ENCODE data around the gene DIP2A. TPM values are rescaled to one million over a fixed set of nuclear protein-coding genes. Genes with fewer than 3 reads are reported as not detected.

Gene DIP2A
- total and polyA plus RNA-seq, 2 of the 13 experiments (the other 11 are each of a cell fraction or from before 2014, with no cell fraction given): 18.5 to 37.6 TPM

DNA sequence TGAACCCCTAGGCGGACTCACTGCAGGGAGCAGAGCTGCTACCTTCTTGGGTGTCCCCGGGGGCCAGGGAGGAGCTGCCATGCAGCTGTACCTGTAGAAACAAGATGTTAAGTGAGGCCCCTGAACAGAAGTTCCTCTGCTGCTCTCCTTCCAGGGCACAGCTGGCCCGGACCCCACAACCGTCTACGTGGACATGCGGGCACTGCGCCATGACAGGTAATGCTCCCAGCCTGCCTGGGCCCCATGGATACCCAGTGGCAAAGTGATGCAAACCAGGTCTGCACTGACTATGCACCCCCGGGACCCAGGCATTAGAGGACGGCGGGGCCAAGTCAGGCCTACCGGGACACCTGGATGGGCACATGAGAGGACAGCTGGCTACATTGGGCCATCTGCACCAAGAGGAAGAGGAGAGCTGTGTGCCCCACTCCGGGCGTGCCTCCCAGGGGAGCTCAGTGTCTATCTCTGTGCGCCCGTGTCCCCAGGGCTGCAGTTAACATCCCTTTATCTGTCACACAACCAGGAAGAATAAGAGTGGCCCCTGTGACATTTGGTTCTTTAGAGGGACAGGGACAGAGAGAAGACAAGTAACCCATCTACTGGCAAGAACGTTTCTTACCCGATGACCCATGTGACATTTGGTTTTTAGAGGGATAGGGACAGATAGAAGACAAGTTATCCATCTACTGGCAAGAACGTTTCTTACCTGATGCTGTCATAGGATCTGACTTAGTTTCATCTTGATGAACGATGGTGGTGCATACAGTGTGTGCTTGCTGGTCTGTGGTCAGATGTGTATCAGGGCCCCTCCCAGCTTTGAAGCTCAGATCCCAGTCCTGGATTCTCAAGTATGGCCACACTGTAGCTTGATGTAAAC is 102.1 kb downstream of the DIP2A start:
- no peak for FAIRE-seq
- in situ Hi-C loops (cut with HindIII; ENCODE audit: extremely low pct_ligation_motif_present, low pct_unique_long_range_greater_than_20kb): no loop called here
- no peak for ATAC-seq
- Histone ChIP-seq H3K27me3 (ENCODE audit: control insufficient read depth in 1 of 2, insufficient read depth in 2 of 2, low read length in 2 of 2) (no peaks in the 10 kb centered on the region), H3K27ac (ENCODE audit: extremely low read length, insufficient read depth, low read length) (no peak overlapping the region), H4K20me1 (ENCODE audit: insufficient read depth, low read length) (no peaks in the 10 kb centered on the region), H3K9ac (ENCODE audit: insufficient read depth, low read depth, low read length) (no peak overlapping the region), H3K4me3 (replicated peaks in 1 of 3; ENCODE audit: insufficient read depth in 1 of 3, low read depth in 2 of 3, low read length in 3 of 3) (no peak overlapping the region), H3K4me1 (ENCODE audit: insufficient read depth, low read length) (peaks cover 17% of the 10 kb centered on the region), H3K36me3 (replicated peaks in 1 of 2; ENCODE audit: control insufficient read depth in 1 of 2, insufficient read depth in 2 of 2, low read length in 2 of 2) (peaks cover 0 to 37% of the 10 kb centered on the region in 2 experiments; a peak in 3 of 5 replicates), H3K4me2 (ENCODE audit: low read depth, low read length) (no peak overlapping the region), H3K9me3 (ENCODE audit: low read length) (no peaks in the 10 kb centered on the region), H2AFZ (ENCODE audit: low read length) (no peak overlapping the region), H3K79me2 (ENCODE audit: insufficient read depth, low read length) (no peaks in the 10 kb centered on the region)
- 96% methylated on average over 15 of the region's 19 CpGs for WGBS (ENCODE audit: low lambda C conversion rate)
- ChIA-PET POLR2A (interaction anchor here (1.5 to 2.9 kb wide), 2 partner anchors 21 to 75 kb away, joined by 6 to 11 read pairs; partner anchors contain the start of gene PRMT2), CTCF (ENCODE audit: low intra/inter-chr PET ratio, low total read pairs) (no interaction called here)
- no peak for DNase-seq (ENCODE audit: low spot score)
- BruUV-seq (replicated peaks): no TSS peak
- intact Hi-C loops (cut with micrococcal nuclease; ENCODE audit: unreplicated experiment): no loop called here
- TF ChIP-seq HNF4A (CRISPR knock-in tag; IDR thresholded peaks at IDR 0.05) (no peak), KAT7 (CRISPR knock-in tag; IDR thresholded peaks at IDR 0.05; ENCODE audit: borderline replicate concordance) (no peak), ZNF616 (CRISPR knock-in tag; IDR thresholded peaks at IDR 0.05; ENCODE audit: low read depth) (no peak), ZNF543 (CRISPR knock-in tag; IDR thresholded peaks at IDR 0.05) (no peak), MED1 (CRISPR knock-in tag; IDR thresholded peaks at IDR 0.05) (no peak), ZFP62 (CRISPR knock-in tag; IDR thresholded peaks at IDR 0.05) (no peak), ZNF367 (CRISPR knock-in tag; IDR thresholded peaks at IDR 0.05; ENCODE audit: borderline replicate concordance) (no peak), AKAP8 (CRISPR knock-in tag; IDR thresholded peaks at IDR 0.05) (no peak)
- TF ChIP-seq, protein P1, sequence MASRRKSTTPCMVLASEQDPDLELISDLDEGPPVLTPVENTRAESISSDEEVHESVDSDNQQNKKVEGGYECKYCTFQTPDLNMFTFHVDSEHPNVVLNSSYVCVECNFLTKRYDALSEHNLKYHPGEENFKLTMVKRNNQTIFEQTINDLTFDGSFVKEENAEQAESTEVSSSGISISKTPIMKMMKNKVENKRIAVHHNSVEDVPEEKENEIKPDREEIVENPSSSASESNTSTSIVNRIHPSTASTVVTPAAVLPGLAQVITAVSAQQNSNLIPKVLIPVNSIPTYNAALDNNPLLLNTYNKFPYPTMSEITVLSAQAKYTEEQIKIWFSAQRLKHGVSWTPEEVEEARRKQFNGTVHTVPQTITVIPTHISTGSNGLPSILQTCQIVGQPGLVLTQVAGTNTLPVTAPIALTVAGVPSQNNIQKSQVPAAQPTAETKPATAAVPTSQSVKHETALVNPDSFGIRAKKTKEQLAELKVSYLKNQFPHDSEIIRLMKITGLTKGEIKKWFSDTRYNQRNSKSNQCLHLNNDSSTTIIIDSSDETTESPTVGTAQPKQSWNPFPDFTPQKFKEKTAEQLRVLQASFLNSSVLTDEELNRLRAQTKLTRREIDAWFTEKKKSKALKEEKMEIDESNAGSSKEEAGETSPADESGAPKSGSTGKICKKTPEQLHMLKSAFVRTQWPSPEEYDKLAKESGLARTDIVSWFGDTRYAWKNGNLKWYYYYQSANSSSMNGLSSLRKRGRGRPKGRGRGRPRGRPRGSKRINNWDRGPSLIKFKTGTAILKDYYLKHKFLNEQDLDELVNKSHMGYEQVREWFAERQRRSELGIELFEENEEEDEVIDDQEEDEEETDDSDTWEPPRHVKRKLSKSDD (CRISPR knock-in tag; IDR thresholded peaks at IDR 0.05; ENCODE audit: low read depth): no peak
- TF ChIP-seq, protein P2, sequence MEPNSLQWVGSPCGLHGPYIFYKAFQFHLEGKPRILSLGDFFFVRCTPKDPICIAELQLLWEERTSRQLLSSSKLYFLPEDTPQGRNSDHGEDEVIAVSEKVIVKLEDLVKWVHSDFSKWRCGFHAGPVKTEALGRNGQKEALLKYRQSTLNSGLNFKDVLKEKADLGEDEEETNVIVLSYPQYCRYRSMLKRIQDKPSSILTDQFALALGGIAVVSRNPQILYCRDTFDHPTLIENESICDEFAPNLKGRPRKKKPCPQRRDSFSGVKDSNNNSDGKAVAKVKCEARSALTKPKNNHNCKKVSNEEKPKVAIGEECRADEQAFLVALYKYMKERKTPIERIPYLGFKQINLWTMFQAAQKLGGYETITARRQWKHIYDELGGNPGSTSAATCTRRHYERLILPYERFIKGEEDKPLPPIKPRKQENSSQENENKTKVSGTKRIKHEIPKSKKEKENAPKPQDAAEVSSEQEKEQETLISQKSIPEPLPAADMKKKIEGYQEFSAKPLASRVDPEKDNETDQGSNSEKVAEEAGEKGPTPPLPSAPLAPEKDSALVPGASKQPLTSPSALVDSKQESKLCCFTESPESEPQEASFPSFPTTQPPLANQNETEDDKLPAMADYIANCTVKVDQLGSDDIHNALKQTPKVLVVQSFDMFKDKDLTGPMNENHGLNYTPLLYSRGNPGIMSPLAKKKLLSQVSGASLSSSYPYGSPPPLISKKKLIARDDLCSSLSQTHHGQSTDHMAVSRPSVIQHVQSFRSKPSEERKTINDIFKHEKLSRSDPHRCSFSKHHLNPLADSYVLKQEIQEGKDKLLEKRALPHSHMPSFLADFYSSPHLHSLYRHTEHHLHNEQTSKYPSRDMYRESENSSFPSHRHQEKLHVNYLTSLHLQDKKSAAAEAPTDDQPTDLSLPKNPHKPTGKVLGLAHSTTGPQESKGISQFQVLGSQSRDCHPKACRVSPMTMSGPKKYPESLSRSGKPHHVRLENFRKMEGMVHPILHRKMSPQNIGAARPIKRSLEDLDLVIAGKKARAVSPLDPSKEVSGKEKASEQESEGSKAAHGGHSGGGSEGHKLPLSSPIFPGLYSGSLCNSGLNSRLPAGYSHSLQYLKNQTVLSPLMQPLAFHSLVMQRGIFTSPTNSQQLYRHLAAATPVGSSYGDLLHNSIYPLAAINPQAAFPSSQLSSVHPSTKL (CRISPR knock-in tag; IDR thresholded peaks at IDR 0.05): no peak
- TF ChIP-seq, protein P3, sequence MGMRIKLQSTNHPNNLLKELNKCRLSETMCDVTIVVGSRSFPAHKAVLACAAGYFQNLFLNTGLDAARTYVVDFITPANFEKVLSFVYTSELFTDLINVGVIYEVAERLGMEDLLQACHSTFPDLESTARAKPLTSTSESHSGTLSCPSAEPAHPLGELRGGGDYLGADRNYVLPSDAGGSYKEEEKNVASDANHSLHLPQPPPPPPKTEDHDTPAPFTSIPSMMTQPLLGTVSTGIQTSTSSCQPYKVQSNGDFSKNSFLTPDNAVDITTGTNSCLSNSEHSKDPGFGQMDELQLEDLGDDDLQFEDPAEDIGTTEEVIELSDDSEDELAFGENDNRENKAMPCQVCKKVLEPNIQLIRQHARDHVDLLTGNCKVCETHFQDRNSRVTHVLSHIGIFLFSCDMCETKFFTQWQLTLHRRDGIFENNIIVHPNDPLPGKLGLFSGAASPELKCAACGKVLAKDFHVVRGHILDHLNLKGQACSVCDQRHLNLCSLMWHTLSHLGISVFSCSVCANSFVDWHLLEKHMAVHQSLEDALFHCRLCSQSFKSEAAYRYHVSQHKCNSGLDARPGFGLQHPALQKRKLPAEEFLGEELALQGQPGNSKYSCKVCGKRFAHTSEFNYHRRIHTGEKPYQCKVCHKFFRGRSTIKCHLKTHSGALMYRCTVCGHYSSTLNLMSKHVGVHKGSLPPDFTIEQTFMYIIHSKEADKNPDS (CRISPR knock-in tag; IDR thresholded peaks at IDR 0.05): no peak

Measured in HepG2 (cell line).